Measurements from ENCODE around the gene HSPH1.
A peak's percentile ranks its signal among the peaks of the same experiment; 100 is the strongest.
"Not testable (repeated sequence)": the region's sequence is repeated elsewhere in the genome, so short reads cannot be mapped to it uniquely, and the experiment has no call there.

HSPH1 gene

DNA sequence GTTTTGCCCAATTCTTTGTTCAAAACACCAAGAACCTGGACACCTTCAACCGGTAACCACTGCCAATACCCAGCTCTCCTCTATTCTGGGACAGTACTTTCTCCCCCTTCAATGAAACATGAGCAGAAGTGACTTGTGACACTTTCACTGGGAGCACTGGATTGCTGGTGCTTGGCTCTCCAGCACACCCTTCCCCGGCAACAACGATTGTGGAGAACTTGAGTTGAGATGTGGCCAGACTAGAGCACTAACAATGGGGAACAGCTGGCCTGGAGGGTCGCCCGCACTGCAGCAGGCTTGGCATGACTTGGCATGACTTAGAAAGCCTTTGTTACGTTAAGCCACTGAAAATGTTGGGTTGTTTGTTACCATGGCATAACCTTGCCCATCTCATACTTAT is 30.6 kb upstream of the HSPH1 start:
- Mint-ChIP-seq H3K27ac (no peak overlapping the region), H3K27me3 (ENCODE audit: low read depth) (peaks cover 16% of the 10 kb centered on the region), H3K36me3 (ENCODE audit: low read depth) (no peaks in the 10 kb centered on the region), H3K4me3 (no peak overlapping the region), H3K9me3 (no peaks in the 10 kb centered on the region), H3K4me1 (ENCODE audit: low read depth) (no peaks in the 10 kb centered on the region)

- Mint-ChIP-seq H3K27ac (no peak overlapping the region), H3K9me3 (no peaks in the 10 kb centered on the region), H3K4me1 (ENCODE audit: low read depth) (no peaks in the 10 kb centered on the region), H3K27me3 (ENCODE audit: low read depth) (peaks cover 16% of the 10 kb centered on the region), H3K4me3 (no peak overlapping the region), H3K36me3 (ENCODE audit: low read depth) (no peaks in the 10 kb centered on the region)
Measured at GRCh38 chr13:31191748-31192147, 30.0 kb upstream of the HSPH1 start.

DNA sequence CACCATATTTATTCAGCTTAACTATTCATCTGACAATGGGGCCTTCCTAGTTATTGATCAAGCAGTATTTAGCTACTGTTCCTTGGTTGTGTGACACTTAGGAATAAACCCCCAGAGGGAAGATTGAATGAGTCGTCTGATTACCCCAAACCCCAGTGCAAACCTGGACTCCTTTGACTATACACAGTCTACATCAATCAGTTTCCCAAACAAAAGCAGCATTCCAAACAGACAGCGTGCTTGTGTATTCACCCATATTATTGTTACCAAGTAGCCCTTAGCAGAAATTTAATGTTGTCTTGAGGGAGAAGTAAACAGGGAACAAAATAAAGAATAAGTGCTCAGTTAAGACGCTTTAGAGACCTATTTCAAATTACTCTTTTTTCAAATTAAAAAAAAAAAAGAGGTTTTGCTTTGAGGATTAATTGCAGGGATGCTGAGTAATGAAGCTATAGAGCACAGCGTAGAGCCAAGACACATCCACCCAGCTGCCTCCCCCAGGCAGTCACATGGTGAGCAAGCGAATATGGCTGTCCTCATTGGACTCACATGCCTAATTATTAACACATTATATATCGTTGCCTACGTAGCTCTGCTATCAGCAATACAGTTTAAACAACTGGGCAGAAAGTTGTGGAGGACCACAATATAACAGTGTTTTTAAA is 23.4 kb upstream of the HSPH1 start:
- no peak overlapping the region for H3K4me3 Mint-ChIP-seq
- H3K4me1 Mint-ChIP-seq (ENCODE audit: low read depth), result no peaks in the 10 kb centered on the region

DNA sequence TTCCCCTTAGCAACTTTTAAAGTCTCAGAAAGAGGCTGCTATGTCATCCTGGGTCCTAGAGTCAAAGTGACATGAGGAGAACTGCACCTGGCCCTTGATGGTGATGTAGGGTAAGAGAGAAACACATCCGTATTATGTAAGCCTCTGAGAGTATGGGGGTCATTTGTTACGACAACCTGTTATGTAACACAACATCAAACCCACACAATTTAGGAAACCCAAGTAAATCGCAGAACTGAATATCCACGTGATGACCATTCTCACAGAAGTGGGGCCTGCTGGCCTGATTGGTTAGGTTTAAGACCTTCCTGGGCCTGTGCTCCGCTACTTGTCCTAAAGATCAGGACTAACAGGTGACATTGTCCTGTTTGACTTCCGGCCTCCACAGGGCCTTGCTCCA is 22.7 kb upstream of the HSPH1 start:
- Mint-ChIP-seq H3K36me3 (ENCODE audit: low read depth) (no peaks in the 10 kb centered on the region), H3K27ac (no peak overlapping the region), H3K27me3 (ENCODE audit: low read depth) (peaks cover 3% of the 10 kb centered on the region), H3K4me1 (ENCODE audit: low read depth) (no peaks in the 10 kb centered on the region), H3K9me3 (no peaks in the 10 kb centered on the region), H3K4me3 (no peak overlapping the region)

More for the DNA sequence above, 23.4 kb upstream of the HSPH1 start:
- Mint-ChIP-seq H3K36me3 (ENCODE audit: low read depth) (no peaks in the 10 kb centered on the region), H3K9me3 (no peaks in the 10 kb centered on the region), H3K27me3 (ENCODE audit: low read depth) (peaks cover 8% of the 10 kb centered on the region), H3K27ac (no peak overlapping the region)

- no peak overlapping the region for H3K27ac Mint-ChIP-seq
- peaks cover 3% of the 10 kb centered on the region for H3K27me3 Mint-ChIP-seq (ENCODE audit: low read depth)
- peaks cover 2% of the 10 kb centered on the region for H3K9me3 Mint-ChIP-seq
- peaks cover 3% of the 10 kb centered on the region for H3K4me1 Mint-ChIP-seq (ENCODE audit: low read depth)
- H3K4me3 Mint-ChIP-seq, result no peak overlapping the region
- H3K36me3 Mint-ChIP-seq (ENCODE audit: low read depth), result no peaks in the 10 kb centered on the region
Measured at GRCh38 chr13:31182987-31183386, 21.3 kb upstream of the HSPH1 start.

GRCh38 chr13:31179754-31180153 is 18.1 kb upstream of the HSPH1 start:
- peaks cover 7% of the 10 kb centered on the region for H3K9me3 Mint-ChIP-seq
- H3K4me1 Mint-ChIP-seq (ENCODE audit: low read depth), result peaks cover 3% of the 10 kb centered on the region
- no peaks in the 10 kb centered on the region for H3K27me3 Mint-ChIP-seq (ENCODE audit: low read depth)
- H3K27ac Mint-ChIP-seq, result no peak overlapping the region
- H3K4me3 Mint-ChIP-seq, result no peak overlapping the region
- no peaks in the 10 kb centered on the region for H3K36me3 Mint-ChIP-seq (ENCODE audit: low read depth)

DNA sequence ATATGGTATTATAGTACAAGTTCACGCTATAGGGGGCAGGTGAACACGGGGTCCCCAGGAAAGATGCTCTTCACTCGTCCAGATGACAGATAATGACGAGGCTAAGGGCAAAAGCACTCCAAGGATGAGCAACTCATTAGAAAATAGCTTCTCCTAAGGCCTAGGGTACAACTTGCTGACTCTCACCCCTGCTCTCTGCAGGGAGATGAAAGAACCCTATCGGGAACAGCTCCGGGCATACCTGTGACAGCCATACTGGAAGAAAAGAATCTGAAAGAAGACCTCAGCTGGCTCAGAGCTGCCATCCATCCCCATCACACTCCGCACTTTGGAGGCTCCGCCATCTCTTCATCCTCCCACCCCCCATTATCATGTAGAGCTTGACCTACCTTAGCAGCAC is 17.5 kb upstream of the HSPH1 start:
- Mint-ChIP-seq H3K4me3 (no peak overlapping the region), H3K9me3 (peaks cover 7% of the 10 kb centered on the region), H3K27ac (no peak overlapping the region), H3K27me3 (ENCODE audit: low read depth) (no peaks in the 10 kb centered on the region), H3K36me3 (ENCODE audit: low read depth) (no peaks in the 10 kb centered on the region), H3K4me1 (ENCODE audit: low read depth) (peaks cover 3% of the 10 kb centered on the region)

GRCh38 chr13:31177813-31178495 is 16.2 kb upstream of the HSPH1 start:
- H3K27me3 Mint-ChIP-seq (ENCODE audit: low read depth); H3K27ac Mint-ChIP-seq; H3K36me3 Mint-ChIP-seq (ENCODE audit: low read depth); H3K4me1 Mint-ChIP-seq (ENCODE audit: low read depth); H3K9me3 Mint-ChIP-seq: not testable (repeated sequence)
- H3K4me3 Mint-ChIP-seq, result peak overlapping the region; percentile 33

DNA sequence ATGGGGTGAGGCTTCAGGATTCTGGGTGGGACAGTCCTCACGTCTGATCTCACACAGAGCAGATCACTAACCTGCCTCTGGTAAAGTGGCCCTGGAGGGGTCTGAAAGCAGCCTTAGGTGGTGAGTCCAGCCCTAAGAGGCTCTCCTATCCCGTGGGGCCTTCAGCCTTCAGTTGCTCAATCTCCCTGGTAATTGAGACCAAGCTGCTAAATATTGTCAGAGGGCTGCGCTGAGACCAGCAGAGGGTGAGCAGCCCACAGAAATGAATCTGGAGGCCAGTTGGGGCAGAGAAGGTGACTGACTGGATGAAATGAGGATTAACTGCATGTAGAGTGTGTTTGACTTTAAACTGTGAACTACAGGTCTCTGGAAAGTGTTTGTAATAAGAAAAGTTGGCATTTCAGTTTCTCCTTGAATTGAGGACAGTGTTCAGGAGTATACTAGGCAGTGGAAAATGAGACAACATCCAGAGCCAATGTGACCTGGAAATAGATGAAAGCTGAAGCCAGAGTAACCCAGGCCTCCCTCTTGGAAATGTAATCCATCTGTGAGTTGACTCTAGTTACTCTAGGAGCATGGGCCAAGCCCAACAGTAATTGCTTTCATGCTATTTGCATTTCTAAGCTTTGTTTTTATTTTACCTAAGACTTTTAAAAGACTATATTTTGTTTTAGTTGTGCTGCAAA is 14.3 kb upstream of the HSPH1 start:
- peaks cover 5% of the 10 kb centered on the region for H3K4me1 Mint-ChIP-seq (ENCODE audit: low read depth)

DNA sequence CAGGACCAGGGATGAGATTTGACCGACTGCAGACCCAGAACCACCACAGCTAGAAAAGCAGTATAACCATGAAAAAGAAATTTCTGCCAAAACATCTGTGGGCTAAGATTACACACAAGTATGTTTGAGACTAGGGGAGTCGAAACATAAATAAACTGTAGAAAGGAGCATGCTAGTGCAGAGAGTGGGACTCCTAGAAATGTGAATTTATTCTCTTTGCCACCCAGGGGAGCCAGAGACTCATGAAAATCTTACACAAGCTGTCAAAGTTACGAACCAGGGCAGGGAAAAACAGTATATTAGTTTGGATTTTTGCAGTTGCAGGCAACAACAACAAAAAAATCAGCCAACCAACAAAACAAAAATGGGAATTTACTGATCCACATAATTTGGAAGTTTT is 12.3 kb upstream of the HSPH1 start:
- Mint-ChIP-seq H3K4me1 (ENCODE audit: low read depth) (peaks cover 14% of the 10 kb centered on the region), H3K27me3 (ENCODE audit: low read depth) (peaks cover 10% of the 10 kb centered on the region), H3K9me3 (peaks cover 7% of the 10 kb centered on the region), H3K27ac (no peak overlapping the region), H3K36me3 (ENCODE audit: low read depth) (no peaks in the 10 kb centered on the region), H3K4me3 (no peak overlapping the region)

More for the DNA sequence above, 14.3 kb upstream of the HSPH1 start:
- H3K4me3 Mint-ChIP-seq, result no peak overlapping the region
- H3K27me3 Mint-ChIP-seq (ENCODE audit: low read depth), result peaks cover 10% of the 10 kb centered on the region
- H3K9me3 Mint-ChIP-seq, result peaks cover 7% of the 10 kb centered on the region
- no peak overlapping the region for H3K27ac Mint-ChIP-seq
- H3K36me3 Mint-ChIP-seq (ENCODE audit: low read depth), result no peaks in the 10 kb centered on the region

DNA sequence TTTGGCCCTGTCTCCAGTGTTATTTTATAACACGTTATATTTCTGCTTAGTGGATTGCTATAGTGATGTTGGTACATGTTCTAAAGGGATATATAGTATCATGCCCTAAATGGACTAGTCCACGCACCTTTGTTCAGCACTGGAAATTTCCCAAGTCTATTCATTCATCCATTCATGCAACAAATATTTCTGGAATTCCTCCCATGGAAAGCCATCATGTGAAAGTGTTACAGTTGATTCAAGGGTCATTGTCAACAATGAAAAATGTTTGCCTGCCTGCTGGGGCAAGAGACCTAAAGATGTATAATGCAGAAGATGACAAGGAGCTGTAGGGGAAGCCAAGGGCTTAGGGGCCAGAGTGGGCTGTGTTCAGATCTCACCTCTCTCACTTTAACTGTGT is 10.8 kb upstream of the HSPH1 start:
- no peak overlapping the region for H3K4me3 Mint-ChIP-seq
- peaks cover 19% of the 10 kb centered on the region for H3K4me1 Mint-ChIP-seq (ENCODE audit: low read depth)
- peaks cover 5% of the 10 kb centered on the region for H3K9me3 Mint-ChIP-seq

GRCh38 chr13:31172001-31172400 is 10.3 kb upstream of the HSPH1 start:
- no peaks in the 10 kb centered on the region for H3K36me3 Mint-ChIP-seq (ENCODE audit: low read depth)
- peaks cover under 1% of the 10 kb centered on the region for H3K9me3 Mint-ChIP-seq
- peaks cover 10% of the 10 kb centered on the region for H3K27me3 Mint-ChIP-seq (ENCODE audit: low read depth)
- H3K27ac Mint-ChIP-seq, result no peak overlapping the region
- H3K4me3 Mint-ChIP-seq, result no peak overlapping the region
- H3K4me1 Mint-ChIP-seq (ENCODE audit: low read depth), result peaks cover 22% of the 10 kb centered on the region

More for the DNA sequence above, 10.8 kb upstream of the HSPH1 start:
- H3K36me3 Mint-ChIP-seq (ENCODE audit: low read depth), result no peaks in the 10 kb centered on the region
- H3K27ac Mint-ChIP-seq, result no peak overlapping the region
- H3K27me3 Mint-ChIP-seq (ENCODE audit: low read depth), result peaks cover 10% of the 10 kb centered on the region

- Mint-ChIP-seq H3K27ac (no peak overlapping the region), H3K36me3 (ENCODE audit: low read depth) (no peaks in the 10 kb centered on the region), H3K4me3 (no peak overlapping the region), H3K27me3 (ENCODE audit: low read depth) (peaks cover 10% of the 10 kb centered on the region), H3K4me1 (ENCODE audit: low read depth) (peaks cover 22% of the 10 kb centered on the region), H3K9me3 (no peaks in the 10 kb centered on the region)
Measured at GRCh38 chr13:31168736-31169135, 7.0 kb upstream of the HSPH1 start.

GRCh38 chr13:31168166-31168565 is 6.5 kb upstream of the HSPH1 start:
- Mint-ChIP-seq H3K4me3 (no peak overlapping the region), H3K27ac (no peak overlapping the region), H3K27me3 (ENCODE audit: low read depth) (peaks cover 8% of the 10 kb centered on the region), H3K4me1 (ENCODE audit: low read depth) (peaks cover 25% of the 10 kb centered on the region), H3K36me3 (ENCODE audit: low read depth) (no peaks in the 10 kb centered on the region), H3K9me3 (no peaks in the 10 kb centered on the region)

GRCh38 chr13:31167490-31167889 is 5.8 kb upstream of the HSPH1 start:
- no peaks in the 10 kb centered on the region for H3K9me3 Mint-ChIP-seq
- peaks cover 31% of the 10 kb centered on the region for H3K4me1 Mint-ChIP-seq (ENCODE audit: low read depth)
- H3K27me3 Mint-ChIP-seq (ENCODE audit: low read depth), result peaks cover 2% of the 10 kb centered on the region
- H3K4me3 Mint-ChIP-seq, result no peak overlapping the region
- H3K27ac Mint-ChIP-seq, result no peak overlapping the region
- no peaks in the 10 kb centered on the region for H3K36me3 Mint-ChIP-seq (ENCODE audit: low read depth)

All from T-helper 1 cell treated with Interleukin-12 subunit alpha and Interleukin-12 subunit beta and Interleukin-4 antibody, amounts not matched to agents 30 μg/mL and 1 μg/mL, for 36 hours (primary cell).